Prostate gland (tissue), 2 donors: Measurements from ENCODE around the gene P2RY4. TPM values are rescaled to one million over a fixed set of nuclear protein-coding genes. Genes with fewer than 3 reads are reported as not detected.

Source experiments
- DNase-seq: peaks from one replicate; pipeline ENCODE4 v3.0.0-alpha.2; 2019; ENCODE audit warnings: low spot score
- H3K27ac ChIP-seq, 2 donors: fragments of 200-600 bp; sonication (generic); 2 replicates each; pipeline ENCODE4 v1.5.1; 2017 to 2019
- H3K27me3 ChIP-seq: fragments of 200-600 bp; sonication (generic); replicated peaks from 2 replicates; pipeline ENCODE4 v1.5.1; 2019; ENCODE audit not compliant: insufficient read depth
- H3K36me3 ChIP-seq, 2 donors: fragments of 200-600 bp; sonication (generic); 1 replicate in 1 of 2; 2 replicates in 1 of 2; pipeline versions ENCODE4 v1.5.1 to v1.8.1; 2017 to 2019
- H3K4me1 ChIP-seq: fragments of 200-600 bp; sonication (generic); replicated peaks from 2 replicates; pipeline ENCODE4 v1.5.1; 2019
- H3K4me3 ChIP-seq, 2 donors: fragments of 200-600 bp; sonication (generic); 2 replicates each; pipeline ENCODE4 v1.5.1; 2017 to 2019
- H3K9me3 ChIP-seq: fragments of 200-600 bp; sonication (generic); 2 replicates; pipeline ENCODE4 v1.5.1; 2017
- POLR2A ChIP-seq: fragments of 450-650 bp; IDR thresholded peaks from one replicate; pipeline ENCODE4 v1.6.1; 2016; ENCODE audit warnings: antibody characterized with exemption, mild to moderate bottlenecking
- POLR2AphosphoS5 ChIP-seq: sonication (generic); formaldehyde crosslinking; IDR thresholded peaks from one replicate; pipeline ENCODE4 v1.6.1; 2017; ENCODE audit warnings: antibody characterized with exemption
- intact Hi-C: fragments of 100-400 bp; cut with DNase I; formaldehyde crosslinking; loops from one replicate; pipeline ENCODE4 v1.14.2; 2022
- small RNA-seq, 2 donors: library from RNA; depleted of rRNA; stranded (forward); fragments of <200 nt; gene quantifications; one replicate each; pipeline ENCODE3, GENCODE V24; 2016
- total RNA-seq, 2 donors: library from RNA; depleted of rRNA; stranded (reverse); fragments of >200 nt; gene quantifications; one replicate each; pipeline ENCODE4 v1.1.0, GENCODE V29; 2016
- TF ChIP-seq, protein P1 (sequence below), 4 experiments: fragments of 200-600 bp in 2 of 4; fragments of 450-650 bp in 2 of 4; sonication (generic) in 2 of 4; IDR thresholded peaks; 1 replicate in 3 of 4; 2 replicates in 1 of 4; pipeline ENCODE4 v1.5.1; 2016 to 2019; ENCODE audit warnings: antibody characterized with exemption in 4 of 4, mild to moderate bottlenecking in 2 of 4, moderate library complexity in 2 of 4

Gene P2RY4
- total RNA-seq, 2 donors from 2014 or later, result 1.1 TPM; not detected in 1

DNA sequence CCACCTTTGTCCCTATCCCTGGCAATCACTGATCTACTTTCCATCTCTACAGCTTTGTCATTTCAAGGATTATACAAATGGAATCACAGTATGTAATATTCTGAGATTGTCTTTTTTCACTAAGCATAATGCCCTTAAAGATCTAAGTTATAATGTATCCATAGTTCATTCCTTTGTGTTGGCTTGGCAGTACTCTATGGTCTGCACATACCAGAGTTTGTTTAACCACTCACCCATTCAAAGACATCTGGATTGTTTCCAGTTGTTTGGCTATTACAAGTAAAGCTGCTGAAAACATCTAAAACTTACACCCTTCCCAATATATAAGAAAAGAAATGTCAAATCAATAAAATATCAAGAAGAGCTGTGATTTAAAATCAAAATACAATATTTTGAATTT, 51.5 kb downstream of the P2RY4 start:
- no peak overlapping the region for H3K27ac ChIP-seq
- TF ChIP-seq, protein P1, sequence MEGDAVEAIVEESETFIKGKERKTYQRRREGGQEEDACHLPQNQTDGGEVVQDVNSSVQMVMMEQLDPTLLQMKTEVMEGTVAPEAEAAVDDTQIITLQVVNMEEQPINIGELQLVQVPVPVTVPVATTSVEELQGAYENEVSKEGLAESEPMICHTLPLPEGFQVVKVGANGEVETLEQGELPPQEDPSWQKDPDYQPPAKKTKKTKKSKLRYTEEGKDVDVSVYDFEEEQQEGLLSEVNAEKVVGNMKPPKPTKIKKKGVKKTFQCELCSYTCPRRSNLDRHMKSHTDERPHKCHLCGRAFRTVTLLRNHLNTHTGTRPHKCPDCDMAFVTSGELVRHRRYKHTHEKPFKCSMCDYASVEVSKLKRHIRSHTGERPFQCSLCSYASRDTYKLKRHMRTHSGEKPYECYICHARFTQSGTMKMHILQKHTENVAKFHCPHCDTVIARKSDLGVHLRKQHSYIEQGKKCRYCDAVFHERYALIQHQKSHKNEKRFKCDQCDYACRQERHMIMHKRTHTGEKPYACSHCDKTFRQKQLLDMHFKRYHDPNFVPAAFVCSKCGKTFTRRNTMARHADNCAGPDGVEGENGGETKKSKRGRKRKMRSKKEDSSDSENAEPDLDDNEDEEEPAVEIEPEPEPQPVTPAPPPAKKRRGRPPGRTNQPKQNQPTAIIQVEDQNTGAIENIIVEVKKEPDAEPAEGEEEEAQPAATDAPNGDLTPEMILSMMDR (IDR thresholded peaks at IDR 0.05), result no peak
- TF ChIP-seq POLR2A (no peak), POLR2AphosphoS5 (no peak)

More for the DNA sequence above, 51.5 kb downstream of the P2RY4 start:
- Histone ChIP-seq H3K9me3 (no peaks in the 10 kb centered on the region), H3K27me3 (no peaks in the 10 kb centered on the region), H3K4me3 (no peak overlapping the region), H3K4me1 (no peaks in the 10 kb centered on the region), H3K36me3 (no peaks in the 10 kb centered on the region)
- no peak for DNase-seq
- intact Hi-C loops, result no loop called here

Small RNA genes within 50 kb of the gene (small RNA-seq; reads per million reads assigned to genes)
- gene RNA5SP507, result 0 to 0.20 reads per million in 2 donors

Other genes starting within 250 kb of the P2RY4 start
- gene AWAT2, start 210.3 kb downstream of the P2RY4 start, total RNA-seq, result not detected
- gene OTUD6A, start 197.7 kb downstream of the P2RY4 start, total RNA-seq, result 1 to 10 TPM in 1 of 2 donors, not detected in 1; 1.1 TPM
- 10 to 100 TPM; 54.9 to 62.6 TPM for gene IGBP1, start 126.8 kb downstream of the P2RY4 start, total RNA-seq
- not detected for gene DGAT2L6, start 82.7 kb downstream of the P2RY4 start, total RNA-seq
- gene AWAT1, start 25.5 kb downstream of the P2RY4 start, total RNA-seq, result not detected
- gene ARR3, start 8.1 kb upstream of the P2RY4 start, total RNA-seq, result not detected
- gene RAB41, start 22.0 kb upstream of the P2RY4 start, total RNA-seq, result 1 to 10 TPM in 1 of 2 donors, not detected in 1; 1.3 TPM
- 10 to 100 TPM; 24.2 to 34.2 TPM for gene PDZD11, start 29.7 kb upstream of the P2RY4 start, total RNA-seq
- 1 to 10 TPM in 1 of 2 donors, under 1 TPM in 1; 0.73 to 1.3 TPM for gene KIF4A, start 29.9 kb upstream of the P2RY4 start, total RNA-seq
- not detected for gene GDPD2, start 163.1 kb upstream of the P2RY4 start, total RNA-seq
- gene DLG3, start 184.6 kb upstream of the P2RY4 start, total RNA-seq, result 10 to 100 TPM; 11.9 to 29.1 TPM